Bronchial epithelial cell (primary cell): ENCODE data around the gene C3orf38. TPM values are rescaled to one million over a fixed set of nuclear protein-coding genes. Genes with fewer than 3 reads are reported as not detected.

Source experiments
- DNase-seq: peaks from one replicate; pipeline ENCODE4 v3.0.0-alpha.2; 2010; ENCODE audit warnings: low read depth
- FAIRE-seq: peaks from 2 replicates; lab custom pipeline; 2011; peaks lifted over from hg19 to GRCh38; lab: Jason Lieb, UNC
- H3K27me3 ChIP-seq: 2 replicates; pipeline ENCODE4 v1.5.1; 2011; ENCODE audit warnings: low read length; ENCODE audit not compliant: control insufficient read depth, insufficient read depth
- H3K36me3 ChIP-seq: 2 replicates; pipeline ENCODE4 v1.5.1; 2011; ENCODE audit warnings: low read length; ENCODE audit not compliant: control insufficient read depth, insufficient read depth
- H3K4me3 ChIP-seq: 2 replicates; pipeline ENCODE4 v1.5.1; 2011; ENCODE audit warnings: mild to moderate bottlenecking, low read depth, low read length, control low read depth
- CTCF ChIP-seq: IDR thresholded peaks from 2 replicates; pipeline ENCODE4 v1.5.1; 2011; ENCODE audit warnings: mild to moderate bottlenecking, moderate library complexity, low read length, control low read depth, inconsistent platforms; ENCODE audit not compliant: insufficient read depth, severe bottlenecking
- total RNA-seq: library from RNA; depleted of rRNA; stranded (reverse); fragments of >200 nt; gene quantifications from 2 replicates; pipeline ENCODE4 v1.2.1, GENCODE V29; 2014

The C3orf38 gene
- total RNA-seq, 1 donor from 2014 or later, result 26.6 TPM

DNA sequence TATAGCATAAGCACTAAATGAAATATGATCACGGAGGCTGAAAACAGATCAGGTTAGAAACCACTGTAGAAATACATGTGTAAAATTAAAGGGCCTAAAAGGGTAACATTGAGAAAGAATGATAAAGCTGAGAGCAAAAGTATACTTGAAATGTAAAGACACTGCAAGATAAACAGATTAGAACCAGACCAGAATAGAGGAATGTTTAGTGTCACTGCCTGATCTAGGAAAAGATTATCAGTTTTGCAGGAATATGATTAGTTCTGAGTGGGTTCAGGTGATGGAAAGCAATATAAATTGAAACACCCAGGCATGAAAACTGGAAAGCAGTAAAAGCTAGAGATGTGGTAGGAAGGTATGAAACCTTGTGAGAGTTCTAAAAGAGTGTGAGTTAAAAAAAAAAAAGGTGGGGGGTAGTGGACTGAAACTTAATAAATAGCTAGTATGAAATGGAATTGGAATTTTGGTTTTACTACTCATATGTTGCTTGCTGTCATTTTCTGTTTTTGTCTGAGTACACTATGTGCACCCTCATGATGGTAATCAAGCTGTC, 16.0 kb upstream of the C3orf38 start:
- Histone ChIP-seq H3K27me3 (no peaks in the 10 kb centered on the region), H3K36me3 (peaks cover 1% of the 10 kb centered on the region), H3K4me3 (no peak overlapping the region)
- FAIRE-seq (no peak), DNase-seq (no peak)
- TF ChIP-seq CTCF, result no peak

DNA sequence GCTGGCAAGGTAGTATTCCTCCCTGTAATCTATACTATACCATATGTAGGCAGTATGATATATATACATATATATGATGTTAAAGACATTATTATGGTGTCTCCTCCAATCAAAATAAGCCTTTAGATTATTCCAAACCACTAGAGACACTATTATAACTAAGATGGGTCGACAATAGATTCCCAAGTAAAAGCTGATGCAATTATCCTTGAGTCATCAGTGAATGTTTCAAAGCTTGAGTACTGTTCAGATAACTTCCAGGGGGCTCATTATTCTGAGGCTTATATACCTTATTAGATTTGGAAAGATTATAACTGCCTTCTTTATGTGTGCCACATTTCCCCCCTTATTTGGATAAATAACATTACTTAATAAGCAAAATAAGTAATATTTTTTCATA, 11.9 kb upstream of the C3orf38 start:
- Histone ChIP-seq H3K36me3 (no peaks in the 10 kb centered on the region), H3K4me3 (no peak overlapping the region), H3K27me3 (no peaks in the 10 kb centered on the region)
- DNase-seq (peak; percentile 47), FAIRE-seq (no peak)
- no peak for TF ChIP-seq CTCF

- peak; percentile 80 for DNase-seq
- FAIRE-seq, result no peak
- TF ChIP-seq CTCF, result no peak
- Histone ChIP-seq H3K27me3 (no peaks in the 10 kb centered on the region), H3K36me3 (no peaks in the 10 kb centered on the region), H3K4me3 (no peak overlapping the region)
Observed at GRCh38 chr3:88141458-88142083, 8.2 kb upstream of the C3orf38 start.

- H3K27me3 ChIP-seq, result no peaks in the 10 kb centered on the region
- no peak for TF ChIP-seq CTCF
- H3K4me3 ChIP-seq, result no peak overlapping the region
- FAIRE-seq (no peak), DNase-seq (peak; percentile 76)
- no peaks in the 10 kb centered on the region for H3K36me3 ChIP-seq
Observed at GRCh38 chr3:88142094-88142624, 7.6 kb upstream of the C3orf38 start.

GRCh38 chr3:88147261-88147660, 2.5 kb upstream of the C3orf38 start:
- no peak for TF ChIP-seq CTCF
- no peak overlapping the region for H3K4me3 ChIP-seq
- no peaks in the 10 kb centered on the region for H3K36me3 ChIP-seq
- H3K27me3 ChIP-seq, result no peaks in the 10 kb centered on the region
- FAIRE-seq (no peak), DNase-seq (no peak)
